Kidney epithelial cell (primary cell): ENCODE results near the gene TTC36. TPM values are rescaled to one million over a fixed set of nuclear protein-coding genes. Genes with fewer than 3 reads are reported as not detected.
"Not testable (repeated sequence)": the region's sequence is repeated elsewhere in the genome, so short reads cannot be mapped to it uniquely, and the experiment has no call there.

Experiments
- DNase-seq: peaks from one replicate; pipeline ENCODE4 v3.0.0-alpha.2; 2010; ENCODE audit warnings: low read depth
- H3K27me3 ChIP-seq: 2 replicates; pipeline ENCODE4 v1.6.0; 2011; ENCODE audit warnings: low read length; ENCODE audit not compliant: control insufficient read depth, insufficient read depth
- H3K36me3 ChIP-seq: 2 replicates; pipeline ENCODE4 v1.5.1; 2011; ENCODE audit warnings: low read length; ENCODE audit not compliant: control insufficient read depth, insufficient read depth
- H3K4me3 ChIP-seq: 2 replicates; pipeline ENCODE4 v1.5.1; 2011; ENCODE audit warnings: low read depth, mild to moderate bottlenecking, control low read depth, low read length
- CTCF ChIP-seq: IDR thresholded peaks from 2 replicates; pipeline ENCODE4 v1.5.1; 2011; ENCODE audit warnings: mild to moderate bottlenecking, moderate library complexity, low read length, control low read depth, inconsistent platforms; ENCODE audit not compliant: insufficient read depth, poor library complexity, severe bottlenecking
- total RNA-seq: library from RNA; depleted of rRNA; stranded (reverse); fragments of >200 nt; gene quantifications from 2 replicates; pipeline ENCODE4 v1.2.3, GENCODE V29; 2015

TTC36 gene
- total RNA-seq, 1 donor from 2014 or later, result 1.0 TPM

GRCh38 chr11:118565051-118565450 lies 37.8 kb downstream of the TTC36 start:
- peak overlapping the region; percentile 56 for H3K4me3 ChIP-seq

GRCh38 chr11:118569670-118570069 lies 42.4 kb downstream of the TTC36 start:
- no peaks in the 10 kb centered on the region for H3K36me3 ChIP-seq
- DNase-seq, result no peak
- H3K27me3 ChIP-seq, result no peaks in the 10 kb centered on the region
- H3K4me3 ChIP-seq, result no peak overlapping the region
- TF ChIP-seq CTCF, result no peak

More at GRCh38 chr11:118565051-118565450, 37.8 kb downstream of the TTC36 start:
- no peak for TF ChIP-seq CTCF
- Histone ChIP-seq H3K36me3 (no peaks in the 10 kb centered on the region), H3K27me3 (no peaks in the 10 kb centered on the region)
- no peak for DNase-seq

- no peak for TF ChIP-seq CTCF
- H3K4me3 ChIP-seq, result no peak overlapping the region
These were observed 43.5 kb downstream of the TTC36 start for GRCh38 chr11:118570787-118571186.

GRCh38 chr11:118571701-118572060 lies 44.4 kb downstream of the TTC36 start:
- not testable (repeated sequence) for H3K36me3 ChIP-seq, DNase-seq, H3K27me3 ChIP-seq
- peak overlapping the region; percentile 100 for H3K4me3 ChIP-seq

More at GRCh38 chr11:118570787-118571186, 43.5 kb downstream of the TTC36 start:
- Histone ChIP-seq H3K36me3 (no peaks in the 10 kb centered on the region), H3K27me3 (no peaks in the 10 kb centered on the region)
- DNase-seq, result no peak

- no peaks in the 10 kb centered on the region for H3K36me3 ChIP-seq
- peak within 1 kb of the TSS; percentile 100 for H3K4me3 ChIP-seq
- no peaks in the 10 kb centered on the region for H3K27me3 ChIP-seq
- DNase-seq, result peak; percentile 7
- TF ChIP-seq CTCF, result no peak
These were observed 45.0 kb downstream of the TTC36 start, which contains the start of gene ARCN1 for GRCh38 chr11:118572061-118572980. TSS of gene ARCN1 (plus strand) at chr11:118572409. CDS start at chr11:118572548, 139 bp downstream.

- Histone ChIP-seq H3K36me3 (no peaks in the 10 kb centered on the region), H3K4me3 (peak overlapping the region; percentile 100), H3K27me3 (no peaks in the 10 kb centered on the region)
- DNase-seq, result peak; percentile 5
- no peak for TF ChIP-seq CTCF
These were observed 45.8 kb downstream of the TTC36 start for GRCh38 chr11:118572981-118573550.
